GM15510 (cell line): Measurements from ENCODE around the gene MRPL4.

Experiments used
- POLR2A ChIP-seq: IDR thresholded peaks from 3 replicates; pipeline ENCODE4 v1.6.1; 2011; ENCODE audit warnings: borderline replicate concordance; ENCODE audit not compliant: insufficient read length; ENCODE audit errors: extremely low read depth

Gene MRPL4

GRCh38 chr19:10270180-10270615 is 18.2 kb downstream of the MRPL4 start:
- no peak for TF ChIP-seq POLR2A

GRCh38 chr19:10270616-10271394 is 18.8 kb downstream of the MRPL4 start, which contains the start of gene ICAM1:
Gene ICAM1 (plus strand): TSS chr19:10271120. CDS start chr19:10271160, 40 bp downstream.
- TF ChIP-seq POLR2A: peak; percentile 99

GRCh38 chr19:10271543-10272086 is 19.6 kb downstream of the MRPL4 start:
- TF ChIP-seq POLR2A: no peak

- TF ChIP-seq POLR2A: no peak
Measured at GRCh38 chr19:10274589-10274988, 22.6 kb downstream of the MRPL4 start.

GRCh38 chr19:10277795-10278589 is 26.0 kb downstream of the MRPL4 start:
- no peak for TF ChIP-seq POLR2A

GRCh38 chr19:10278935-10279334 is 26.9 kb downstream of the MRPL4 start:
- no peak for TF ChIP-seq POLR2A

- no peak for TF ChIP-seq POLR2A
Measured at GRCh38 chr19:10279737-10280442, 27.9 kb downstream of the MRPL4 start.

GRCh38 chr19:10283301-10284064 is 31.5 kb downstream of the MRPL4 start:
- no peak for TF ChIP-seq POLR2A

- TF ChIP-seq POLR2A: no peak
Measured at GRCh38 chr19:10284065-10284959, 32.3 kb downstream of the MRPL4 start.

GRCh38 chr19:10284960-10285278 is 32.9 kb downstream of the MRPL4 start:
- TF ChIP-seq POLR2A: no peak

GRCh38 chr19:10285393-10285792 is 33.4 kb downstream of the MRPL4 start:
- no peak for TF ChIP-seq POLR2A

- peak; percentile 26 for TF ChIP-seq POLR2A
Measured at GRCh38 chr19:10286803-10287737, 35.1 kb downstream of the MRPL4 start, which contains the start of gene ICAM4. Gene ICAM4 (plus strand): TSS chr19:10286955. CDS start chr19:10287013, 58 bp downstream.
